Measurements from ENCODE around the gene AMMECR1L.

GRCh38 chr2:127911737-127912136 lies 26.0 kb upstream of the AMMECR1L start:
- TF ChIP-seq POLR2AphosphoS5 (IDR thresholded peaks at IDR 0.05; ENCODE audit: low read depth, low read length) (no peak), POLR2A (IDR thresholded peaks at IDR 0.05; ENCODE audit: low read depth, low read length) (no peak), TAF1 (IDR thresholded peaks at IDR 0.05; ENCODE audit: borderline replicate concordance, low read depth, low read length) (no peak)
